Neural crest cell (in vitro differentiated cells): ENCODE measurements around the gene PKD2. TPM values are rescaled to one million over a fixed set of nuclear protein-coding genes. Genes with fewer than 3 reads are reported as not detected.

Experiments used
- DNase-seq: peaks from one replicate; pipeline ENCODE4 v3.0.0; 2021; ENCODE audit warnings: low read depth, mixed read lengths, low spot score
- H3K27ac Mint-ChIP-seq: one replicate; pipeline ENCODE4 v1.8.0; 2021; ENCODE audit warnings: mild to moderate bottlenecking, mixed read lengths; ENCODE audit not compliant: unreplicated experiment
- H3K27me3 Mint-ChIP-seq: 2 replicates; pipeline ENCODE4 v1.8.0; 2021; ENCODE audit warnings: low read depth, mild to moderate bottlenecking, mixed read lengths
- H3K36me3 Mint-ChIP-seq: 2 replicates; pipeline ENCODE4 v1.8.0; 2021; ENCODE audit warnings: low read depth, mild to moderate bottlenecking, mixed read lengths
- H3K4me1 Mint-ChIP-seq: 2 replicates; pipeline ENCODE4 v1.8.0; 2021; ENCODE audit warnings: mixed read lengths
- H3K4me3 Mint-ChIP-seq: one replicate; pipeline ENCODE4 v1.8.0; 2021; ENCODE audit warnings: mild to moderate bottlenecking, mixed read lengths
- H3K9me3 Mint-ChIP-seq: 2 replicates; pipeline ENCODE4 v1.8.0; 2021; ENCODE audit warnings: mixed read lengths
- total RNA-seq: library from RNA; stranded (reverse); gene quantifications from 2 replicates; pipeline ENCODE4 v1.2.1, GENCODE V29; 2021
- TF ChIP-seq, protein P1 (sequence below): fragments of 200-600 bp; sonication (generic); conservative IDR thresholded peaks from 2 replicates; pipeline ENCODE4 v1.5.0; 2021; ENCODE audit warnings: antibody characterized with exemption, mild to moderate bottlenecking

PKD2 gene
- total RNA-seq, 1 donor from 2014 or later = 37.9 TPM

DNA sequence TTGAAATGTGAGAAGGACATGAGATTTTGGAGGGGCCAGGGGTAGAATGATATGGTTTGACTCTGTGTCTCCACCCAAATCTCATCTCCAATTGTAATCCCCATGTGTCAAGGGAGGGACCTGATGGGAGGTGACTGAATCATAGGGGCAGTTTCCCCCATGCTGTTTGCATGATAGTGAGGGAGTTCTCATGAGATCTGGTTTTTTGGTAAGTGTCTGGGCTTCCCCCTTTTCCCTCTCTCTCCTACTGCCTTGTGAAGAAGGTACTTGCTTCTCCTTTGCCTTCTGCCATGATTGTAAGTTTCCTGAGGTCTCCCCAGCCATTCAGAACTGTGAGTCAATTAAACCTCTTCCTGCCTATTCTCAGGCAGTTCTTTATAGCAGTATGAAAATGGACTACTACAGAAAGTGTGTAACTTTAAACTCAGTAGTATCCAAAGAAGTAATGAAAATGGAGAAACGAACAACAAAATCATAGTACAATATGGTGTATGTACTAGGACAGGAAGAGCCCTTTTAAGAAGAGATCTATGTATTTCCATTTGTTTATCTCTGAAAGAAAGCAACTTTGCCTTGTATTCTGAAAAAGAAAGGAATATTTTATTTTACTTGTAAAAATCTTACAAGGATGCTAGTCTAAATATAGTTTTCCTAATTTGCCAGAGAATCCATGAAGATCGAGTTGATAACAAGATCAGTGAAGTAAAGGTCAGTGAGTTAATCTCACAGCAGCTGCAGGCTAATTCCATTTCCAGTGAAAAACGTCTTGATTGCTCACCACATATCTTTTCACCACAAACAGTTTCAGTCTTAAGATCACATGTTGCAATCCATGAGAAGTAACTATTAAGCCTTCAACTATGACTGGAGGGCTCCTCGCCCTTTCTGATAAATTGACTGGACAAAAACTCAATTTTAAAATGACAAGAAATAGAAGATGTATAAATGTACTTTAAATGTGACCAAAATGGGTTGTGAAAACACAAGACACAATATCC, 20.5 kb downstream of the PKD2 start:
- peaks cover 4% of the 10 kb centered on the region for H3K4me1 Mint-ChIP-seq
- H3K27me3 Mint-ChIP-seq = no peaks in the 10 kb centered on the region
- peaks cover 8% of the 10 kb centered on the region for H3K9me3 Mint-ChIP-seq
- DNase-seq = no peak
- H3K4me3 Mint-ChIP-seq = no peak overlapping the region
- TF ChIP-seq, protein P1, sequence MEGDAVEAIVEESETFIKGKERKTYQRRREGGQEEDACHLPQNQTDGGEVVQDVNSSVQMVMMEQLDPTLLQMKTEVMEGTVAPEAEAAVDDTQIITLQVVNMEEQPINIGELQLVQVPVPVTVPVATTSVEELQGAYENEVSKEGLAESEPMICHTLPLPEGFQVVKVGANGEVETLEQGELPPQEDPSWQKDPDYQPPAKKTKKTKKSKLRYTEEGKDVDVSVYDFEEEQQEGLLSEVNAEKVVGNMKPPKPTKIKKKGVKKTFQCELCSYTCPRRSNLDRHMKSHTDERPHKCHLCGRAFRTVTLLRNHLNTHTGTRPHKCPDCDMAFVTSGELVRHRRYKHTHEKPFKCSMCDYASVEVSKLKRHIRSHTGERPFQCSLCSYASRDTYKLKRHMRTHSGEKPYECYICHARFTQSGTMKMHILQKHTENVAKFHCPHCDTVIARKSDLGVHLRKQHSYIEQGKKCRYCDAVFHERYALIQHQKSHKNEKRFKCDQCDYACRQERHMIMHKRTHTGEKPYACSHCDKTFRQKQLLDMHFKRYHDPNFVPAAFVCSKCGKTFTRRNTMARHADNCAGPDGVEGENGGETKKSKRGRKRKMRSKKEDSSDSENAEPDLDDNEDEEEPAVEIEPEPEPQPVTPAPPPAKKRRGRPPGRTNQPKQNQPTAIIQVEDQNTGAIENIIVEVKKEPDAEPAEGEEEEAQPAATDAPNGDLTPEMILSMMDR = no peak
- H3K36me3 Mint-ChIP-seq = peaks cover 39% of the 10 kb centered on the region
- no peak overlapping the region for H3K27ac Mint-ChIP-seq

DNA sequence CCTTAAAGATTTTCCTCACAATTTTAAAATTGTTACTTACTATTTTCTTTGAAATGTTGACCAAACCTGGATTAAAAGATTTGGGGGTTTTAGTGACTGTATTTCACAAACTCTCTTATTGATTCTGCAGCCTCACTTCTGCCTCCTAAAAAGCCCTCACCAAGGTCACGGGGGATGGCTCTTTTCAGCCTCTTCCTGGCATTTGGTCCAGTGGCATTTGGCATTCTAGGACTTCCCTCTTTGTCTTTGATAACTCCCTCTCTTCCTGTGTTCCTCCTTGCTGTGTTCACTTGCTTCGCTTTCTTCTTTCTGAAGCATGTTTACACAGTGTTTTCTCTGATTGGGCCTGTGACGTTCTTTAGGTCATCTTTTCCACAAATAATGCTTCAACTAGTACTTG, 21.5 kb downstream of the PKD2 start:
- Mint-ChIP-seq H3K27me3 (no peaks in the 10 kb centered on the region), H3K4me1 (peaks cover 4% of the 10 kb centered on the region), H3K4me3 (no peak overlapping the region), H3K27ac (no peak overlapping the region), H3K9me3 (peaks cover 8% of the 10 kb centered on the region), H3K36me3 (peaks cover 35% of the 10 kb centered on the region)
- DNase-seq = no peak
- TF ChIP-seq, protein P1 = no peak

DNA sequence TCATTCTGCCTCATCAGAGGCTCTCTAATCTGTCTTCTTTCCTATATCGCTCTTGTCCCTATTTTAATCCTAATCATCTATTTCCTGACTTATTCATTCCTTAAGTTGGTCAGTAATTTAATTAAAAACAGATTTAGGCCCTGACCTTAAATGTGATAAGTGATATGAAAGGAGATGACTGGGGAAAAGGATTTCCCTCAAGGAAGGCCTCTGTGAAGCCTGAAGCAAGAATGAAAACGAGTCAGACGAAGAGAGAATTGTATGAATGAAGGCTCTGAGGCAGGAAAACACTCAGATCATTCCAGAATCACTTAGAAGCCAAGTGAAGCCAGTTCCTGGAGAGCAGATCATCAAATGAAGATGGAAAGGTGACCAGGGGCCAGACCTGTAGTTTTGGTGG, 22.1 kb downstream of the PKD2 start:
- H3K27me3 Mint-ChIP-seq = no peaks in the 10 kb centered on the region
- H3K36me3 Mint-ChIP-seq = peaks cover 32% of the 10 kb centered on the region
- no peak for DNase-seq
- H3K4me3 Mint-ChIP-seq = no peak overlapping the region
- H3K4me1 Mint-ChIP-seq = peaks cover 4% of the 10 kb centered on the region
- H3K27ac Mint-ChIP-seq = no peak overlapping the region
- peaks cover 8% of the 10 kb centered on the region for H3K9me3 Mint-ChIP-seq
- TF ChIP-seq, protein P1 = no peak

DNA sequence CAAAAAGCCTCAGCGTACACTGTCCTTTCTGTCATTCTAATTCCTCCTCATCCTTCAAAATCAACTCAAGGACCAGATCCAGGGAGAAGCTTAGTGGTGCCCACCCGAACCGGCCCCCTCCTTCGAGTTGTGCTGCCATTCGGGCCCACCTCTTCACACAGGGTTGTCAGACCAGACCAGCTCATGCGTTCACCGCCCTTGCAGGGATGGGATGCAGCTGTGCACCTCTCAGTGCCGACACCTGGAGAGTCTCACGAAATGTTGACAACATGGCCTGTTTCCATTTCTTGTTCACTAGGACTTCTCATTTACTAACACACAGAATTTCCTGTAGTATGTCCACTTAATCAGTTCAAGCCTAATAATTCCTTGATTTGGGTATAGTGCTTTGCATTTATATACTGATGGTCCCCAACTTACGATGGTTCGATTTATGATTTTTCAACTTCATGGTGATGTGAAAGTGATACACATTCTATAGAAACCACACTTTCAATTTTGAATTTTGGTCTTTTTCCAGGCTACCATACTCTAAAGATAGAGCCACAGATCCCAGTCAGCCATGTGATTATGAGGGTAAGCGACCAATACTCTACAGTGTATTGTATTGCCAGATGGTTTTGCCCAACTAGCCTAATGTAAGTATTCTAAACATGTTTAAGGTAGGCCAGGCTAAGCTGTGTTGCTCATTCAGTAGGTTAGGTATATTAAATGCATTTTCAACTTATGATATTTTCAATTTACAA, 23.3 kb downstream of the PKD2 start:
- Mint-ChIP-seq H3K36me3 (peaks cover 33% of the 10 kb centered on the region), H3K27me3 (no peaks in the 10 kb centered on the region), H3K4me1 (peaks cover 4% of the 10 kb centered on the region), H3K27ac (peak overlapping the region; percentile 65), H3K9me3 (peaks cover 6% of the 10 kb centered on the region), H3K4me3 (no peak overlapping the region)
- TF ChIP-seq, protein P1 = no peak
- DNase-seq = no peak

DNA sequence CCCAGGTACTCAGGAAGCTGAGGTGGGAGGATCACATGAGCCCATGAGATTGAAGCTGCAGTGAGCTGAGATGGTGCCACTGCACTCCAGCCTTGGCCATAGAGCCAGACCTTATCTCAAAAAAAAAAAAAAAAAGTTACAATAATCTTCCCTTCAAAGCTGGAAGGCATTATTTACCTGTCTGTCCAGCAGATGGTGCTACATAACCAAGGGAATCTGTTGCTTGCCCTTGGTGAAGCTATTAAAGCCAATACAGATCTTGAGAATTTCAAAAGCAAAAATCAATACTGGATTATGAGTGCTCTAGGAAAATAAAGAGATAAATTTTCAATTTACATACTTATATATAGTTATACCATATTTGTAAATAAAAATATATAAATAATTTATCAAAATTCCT, 25.9 kb downstream of the PKD2 start:
- DNase-seq = peak; percentile 35
- Mint-ChIP-seq H3K27me3 (no peaks in the 10 kb centered on the region), H3K27ac (no peak overlapping the region), H3K36me3 (peaks cover 30% of the 10 kb centered on the region), H3K4me1 (no peaks in the 10 kb centered on the region), H3K4me3 (no peak overlapping the region), H3K9me3 (no peaks in the 10 kb centered on the region)
- TF ChIP-seq, protein P1 = peak; percentile 83
